ENCODE measurements around the gene TADA3.
"Not testable (repeated sequence)": the region's sequence is repeated elsewhere in the genome, so short reads cannot be mapped to it uniquely, and the experiment has no call there.

The TADA3 gene

DNA sequence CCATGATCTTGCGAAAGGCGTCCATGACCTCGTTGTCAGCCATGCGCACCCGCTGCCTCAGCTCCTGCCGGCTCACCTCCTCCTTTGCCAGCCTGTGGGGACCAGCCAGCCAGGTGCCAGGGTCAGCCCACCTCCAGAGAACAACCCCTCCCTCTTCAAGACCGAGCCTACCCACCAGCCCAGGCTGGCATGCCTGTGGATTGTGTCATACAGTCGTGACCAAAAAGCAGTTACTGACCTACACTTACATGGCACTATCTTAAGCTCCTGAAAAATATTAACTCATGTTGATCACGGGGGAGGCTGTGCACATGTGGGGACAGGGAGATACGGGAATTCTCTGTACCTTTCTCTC lies 11.8 kb downstream of the TADA3 start:
- H3K4me3 ChIP-seq (ENCODE audit: low read depth, low read length), result no peak overlapping the region
- TF ChIP-seq CTCF (IDR thresholded peaks at IDR 0.05; ENCODE audit: control insufficient read depth, extremely low read depth, insufficient read depth), result no peak

DNA sequence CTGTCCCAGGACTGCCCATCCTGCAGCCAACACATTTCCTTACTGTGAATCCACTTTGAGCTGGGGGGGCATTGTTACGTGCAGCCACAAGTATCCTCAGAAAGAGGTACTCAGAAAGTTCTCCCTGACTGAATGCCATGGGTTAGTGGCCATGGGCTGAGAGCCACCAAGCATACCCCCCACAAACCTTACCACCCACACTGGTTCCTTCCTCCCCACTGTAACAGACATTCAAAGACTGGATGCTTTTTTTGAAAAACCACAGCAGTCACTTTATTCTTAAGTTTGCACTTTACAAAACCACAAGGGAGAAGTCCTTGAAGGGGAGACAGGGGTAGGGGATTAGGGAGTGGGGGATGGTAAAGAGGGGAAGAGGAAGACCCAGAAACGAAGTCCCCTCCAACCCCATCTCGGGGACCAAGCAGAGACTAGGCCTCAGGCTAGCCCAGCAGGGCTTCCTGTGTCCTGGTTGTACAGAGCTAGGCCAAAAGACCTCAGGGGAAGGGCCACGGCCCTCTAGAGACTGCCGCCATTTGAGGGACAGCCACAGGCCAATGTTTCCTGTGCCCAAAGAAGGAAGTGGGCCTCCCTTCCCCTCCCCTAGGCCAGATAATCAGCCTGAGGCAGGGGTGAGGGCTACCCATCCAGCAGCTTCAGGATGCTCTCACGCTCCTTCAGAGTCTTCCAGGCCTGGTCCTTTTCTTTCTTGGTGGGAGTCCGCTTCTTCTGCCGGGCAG lies 12.4 kb downstream of the TADA3 start:
- H3K4me3 ChIP-seq (ENCODE audit: low read depth, low read length), result no peak overlapping the region
- no peak for DNase-seq (ENCODE audit: low read depth)
- no peak for TF ChIP-seq CTCF (IDR thresholded peaks at IDR 0.05; ENCODE audit: control insufficient read depth, extremely low read depth, insufficient read depth)

More for the DNA sequence above, 11.8 kb downstream of the TADA3 start:
- no peak for DNase-seq (ENCODE audit: low read depth)

DNA sequence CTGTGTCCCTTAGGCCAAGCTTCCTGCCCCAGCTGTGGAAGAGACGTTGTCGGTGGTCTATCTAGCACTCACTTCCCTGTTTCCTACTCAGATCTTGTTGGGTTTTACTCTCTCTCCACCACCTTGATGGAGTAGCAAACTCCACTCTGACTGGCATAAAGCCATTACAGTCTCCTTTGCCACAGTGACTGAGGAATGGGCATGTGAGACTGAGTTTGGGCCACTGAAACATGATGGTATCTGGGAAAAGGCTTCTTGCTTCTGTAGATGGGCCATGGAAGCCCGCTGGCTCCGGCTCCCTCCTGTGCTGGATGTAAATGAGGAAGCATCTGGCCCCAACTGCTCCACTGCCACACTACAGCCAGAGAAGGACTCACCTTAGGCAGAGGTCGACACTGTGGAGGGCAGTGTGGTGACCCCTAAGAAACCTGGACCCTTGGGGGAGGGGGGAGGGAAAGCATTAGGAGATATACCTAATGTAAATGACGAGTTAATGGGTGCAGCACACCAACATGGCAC lies 13.1 kb downstream of the TADA3 start:
- DNase-seq (ENCODE audit: low read depth), result no peak
- no peak overlapping the region for H3K4me3 ChIP-seq (ENCODE audit: low read depth, low read length)
- no peak for TF ChIP-seq CTCF (IDR thresholded peaks at IDR 0.05; ENCODE audit: control insufficient read depth, extremely low read depth, insufficient read depth)

DNA sequence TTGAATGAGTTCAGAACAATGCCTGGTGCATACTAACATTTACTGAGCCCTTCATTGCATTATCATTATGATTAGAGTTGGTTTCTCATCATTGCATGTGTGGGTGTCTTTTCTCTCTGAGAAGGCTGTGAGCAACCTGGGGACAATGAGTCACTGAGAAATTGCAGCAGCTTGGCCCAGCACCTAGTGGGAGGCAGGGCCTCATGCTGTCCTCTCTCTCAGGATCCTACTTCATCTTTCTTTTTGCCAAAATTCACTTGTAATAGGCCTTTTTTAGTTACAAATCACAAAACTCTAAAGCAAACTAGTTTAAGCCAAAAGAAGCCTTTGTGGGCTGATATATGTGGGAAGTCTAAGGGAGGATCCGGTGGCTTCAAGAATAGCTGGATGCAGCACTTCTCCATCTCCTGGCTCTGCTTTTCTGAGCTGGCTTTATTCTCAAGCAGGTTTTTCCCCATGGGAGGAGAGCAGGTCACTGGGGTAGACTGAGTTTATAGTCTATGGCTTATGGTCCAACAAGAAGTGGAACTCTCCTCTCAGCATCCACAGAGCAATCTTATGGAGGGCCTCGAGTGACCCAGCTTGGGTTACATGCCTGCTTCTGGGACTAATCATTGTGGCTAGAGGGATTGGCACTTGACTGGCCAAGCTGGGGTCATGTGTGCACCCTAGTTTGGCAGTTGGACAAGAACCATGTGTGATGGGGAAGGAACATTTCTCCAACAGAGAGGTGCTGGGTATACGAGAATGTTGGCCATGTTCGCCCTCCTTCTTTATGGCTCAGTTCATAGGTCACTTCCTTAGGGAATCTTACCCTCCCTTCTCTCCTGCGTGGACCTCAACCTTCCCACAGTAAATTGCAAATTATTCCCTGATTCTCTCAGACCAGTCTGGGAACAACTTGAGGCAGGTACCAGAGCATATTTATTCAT lies 13.9 kb downstream of the TADA3 start:
- H3K4me3 ChIP-seq (ENCODE audit: low read depth, low read length), result no peak overlapping the region
- no peak for TF ChIP-seq CTCF (IDR thresholded peaks at IDR 0.05; ENCODE audit: control insufficient read depth, extremely low read depth, insufficient read depth)
- no peak for DNase-seq (ENCODE audit: low read depth)

DNA sequence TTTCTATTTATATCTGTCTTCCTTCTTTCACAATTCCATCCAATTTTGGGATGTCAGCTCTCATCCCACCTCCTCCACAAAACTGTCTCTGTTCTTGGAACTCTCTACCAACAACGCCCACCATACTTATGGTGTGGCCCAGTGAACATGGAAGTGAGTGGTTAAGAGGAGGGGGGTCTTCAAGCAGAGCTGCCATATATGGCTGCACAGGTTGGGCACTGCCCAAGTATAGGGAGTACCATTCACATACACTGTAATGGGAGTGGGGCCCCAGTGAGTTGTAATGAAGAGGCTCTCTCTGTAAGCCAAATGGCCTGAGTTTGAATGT lies 14.6 kb downstream of the TADA3 start:
- no peak for TF ChIP-seq CTCF (IDR thresholded peaks at IDR 0.05; ENCODE audit: control insufficient read depth, extremely low read depth, insufficient read depth)
- no peak for DNase-seq (ENCODE audit: low read depth)
- H3K4me3 ChIP-seq (ENCODE audit: low read depth, low read length), result no peak overlapping the region

GRCh38 chr3:9776896-9777693 lies 15.2 kb downstream of the TADA3 start:
- H3K4me3 ChIP-seq (ENCODE audit: low read depth, low read length), result no peak overlapping the region
- DNase-seq (ENCODE audit: low read depth), result no peak
- no peak for TF ChIP-seq CTCF (IDR thresholded peaks at IDR 0.05; ENCODE audit: control insufficient read depth, extremely low read depth, insufficient read depth)

DNA sequence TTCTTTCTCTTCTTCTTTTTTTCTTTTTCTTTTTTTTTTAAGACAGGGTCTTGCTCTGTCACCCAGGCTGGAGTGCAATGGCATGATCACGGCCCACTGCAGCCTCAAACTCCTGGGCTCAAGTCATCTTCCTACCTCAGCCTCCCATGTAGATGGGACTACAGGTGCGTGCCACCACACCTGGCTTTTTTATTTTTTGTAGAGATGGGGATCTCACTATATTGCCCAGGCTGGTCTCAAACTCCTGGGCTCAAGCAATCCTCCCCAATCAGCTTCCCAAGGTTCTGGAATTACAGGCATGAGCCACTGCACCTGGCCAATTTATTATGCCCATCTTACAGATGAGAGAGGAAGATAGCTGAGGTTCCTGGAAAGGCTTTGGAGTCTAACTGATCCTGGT lies 21.3 kb downstream of the TADA3 start:
- DNase-seq (ENCODE audit: low read depth); H3K4me3 ChIP-seq (ENCODE audit: low read depth, low read length): not testable (repeated sequence)

Data from LNCaP clone FGC (cell line).